Aorta (tissue), 5 donors: Measurements from ENCODE around the gene TMEM232. TPM values are rescaled to one million over a fixed set of nuclear protein-coding genes. Genes with fewer than 3 reads are reported as not detected.

Experiments
- ATAC-seq: fragments of 200-7000 bp; cut with Tn5 transposase; one replicate; pipeline ENCODE4 v1.9.1; 2022; ENCODE audit warnings: moderate library complexity; ENCODE audit not compliant: low FRiP score
- DNase-seq, 2 donors: peaks; one replicate each; pipeline ENCODE4 v3.0.0-alpha.2; 2020
- H3K27ac ChIP-seq, 2 donors: one replicate each; pipeline ENCODE4 v1.5.1; 2013; ENCODE audit warnings: low read length in 2 of 2, mild to moderate bottlenecking in 2 of 2, moderate library complexity in 2 of 2, control low read depth in 1 of 2, inconsistent platforms in 1 of 2, low read depth in 1 of 2
- H3K27me3 ChIP-seq, 2 donors: one replicate each; pipeline ENCODE4 v1.6.1; 2013; ENCODE audit warnings: control low read depth in 1 of 2, low read length in 1 of 2, mild to moderate bottlenecking in 1 of 2, moderate library complexity in 1 of 2; ENCODE audit not compliant: insufficient read depth in 2 of 2, control insufficient read depth in 1 of 2
- H3K36me3 ChIP-seq, 2 donors: one replicate each; pipeline ENCODE4 v1.6.1; 2013; ENCODE audit warnings: control low read depth in 1 of 2, low read length in 1 of 2, mild to moderate bottlenecking in 1 of 2; ENCODE audit not compliant: insufficient read depth in 2 of 2, control insufficient read depth in 1 of 2
- H3K4me1 ChIP-seq, 2 donors: one replicate each; pipeline ENCODE4 v1.6.1; 2013; ENCODE audit warnings: low read length in 2 of 2, control low read depth in 1 of 2, mild to moderate bottlenecking in 1 of 2, moderate library complexity in 1 of 2; ENCODE audit not compliant: insufficient read depth in 2 of 2, control insufficient read depth in 1 of 2
- H3K4me3 ChIP-seq, 2 donors: one replicate each; pipeline ENCODE4 v1.5.1; 2013; ENCODE audit warnings: low read length in 2 of 2, control low read depth in 1 of 2, mild to moderate bottlenecking in 1 of 2
- H3K9me3 ChIP-seq: one replicate; pipeline ENCODE4 v1.6.1; 2013; ENCODE audit warnings: mild to moderate bottlenecking, low read length; ENCODE audit not compliant: control insufficient read depth
- WGBS, 2 donors: extraction: QIAGEN DNeasy Blood & Tissue Kit; methylation state at CpG; one replicate each; pipeline ENCODE4 v1.1.7; 2013; 5-methylcytosine and 5-hydroxymethylcytosine counted together
- intact Hi-C, 2 donors: fragments of 100-400 bp; cut with DNase I; formaldehyde crosslinking; loops; one replicate each; pipeline versions ENCODE4 v1.14.2 to v1.15.0; 2022
- long read RNA-seq, 2 donors: library from polyadenylated mRNA; unstranded; transcript quantifications; one replicate each; pipeline ENCODE4 v2.0.0, GENCODE V29; 2020 to 2021
- polyA plus RNA-seq, 2 donors: library from polyadenylated mRNA; stranded (reverse); fragments of 200-250 nt; gene quantifications; one replicate each; pipeline ENCODE4 v1.2.3, GENCODE V29; 2013
- total RNA-seq, 2 donors: library from RNA; stranded (reverse); fragmentation: NEBNext Ultra II Directional; extraction: Animal tissue kit (Norgen Biotek cat#: 25700); gene quantifications; one replicate each; pipeline ENCODE4 v1.2.1, GENCODE V29; 2021
- donor health status: healthy with polysubstance abuse.
- donor health status: Bipolar disorder and iron deficiency.
- donor health status: DM: no; HTN: no; CAD: no.
- donor health status: DM: no; HTN: no; CAD: no.
- donor health status: DM: yes; HTN: yes; CAD: no.

TMEM232 gene
- total RNA-seq (1 to 10 TPM; 1.7 to 2.5 TPM), polyA plus RNA-seq (1 to 10 TPM; 1.8 to 4.9 TPM)
- long read RNA-seq, donor 1, partial matches to known transcripts = 0 of 2 reads
- long read RNA-seq, donor 1, other reads (novel, unspliced or antisense) = 2 of 2 reads
- long read RNA-seq, donor 2, partial matches to known transcripts = 0 of 2 reads
- long read RNA-seq, donor 2, other reads (novel, unspliced or antisense) = 2 of 2 reads

DNA sequence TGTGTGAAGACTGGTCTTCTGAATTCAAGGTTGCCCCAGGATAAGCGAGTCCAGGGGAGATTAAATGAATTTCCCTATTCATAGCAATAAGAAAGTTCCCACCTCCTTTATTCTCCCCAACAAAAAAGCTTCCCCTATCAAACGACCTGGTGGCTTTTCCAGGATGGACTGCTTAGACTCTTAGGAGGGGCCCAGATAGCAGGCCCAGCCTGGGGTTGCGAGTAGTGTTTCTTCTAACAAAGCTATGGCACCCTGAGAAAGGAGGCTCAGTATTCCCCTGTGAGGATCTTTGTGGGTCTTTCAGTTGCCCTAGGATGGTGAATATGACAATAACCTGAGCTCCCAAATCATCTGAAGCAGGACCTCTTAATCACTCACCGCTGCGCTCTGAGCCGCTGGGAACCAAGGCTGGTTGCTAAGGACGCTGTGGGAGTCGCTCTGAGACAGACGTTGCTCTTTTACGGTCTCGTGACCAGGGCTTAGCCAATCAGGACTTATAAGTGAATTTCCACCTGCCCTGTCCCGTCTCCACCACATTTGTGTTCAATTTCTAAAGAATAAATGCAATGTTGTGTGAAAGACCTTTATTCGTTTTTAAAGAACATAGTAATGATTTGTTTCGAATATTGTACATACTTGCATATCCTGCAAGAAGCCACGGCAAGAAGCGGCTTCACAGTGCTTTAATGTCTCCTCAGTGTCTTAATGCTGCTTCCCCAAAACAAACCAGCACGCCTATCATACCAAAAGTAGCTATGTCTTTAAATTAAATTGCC lies at the start of gene TMEM232:
TMEM232 (minus strand) TSS at position 423 of the 776 bp plus-strand sequence. CDS start 59,319 bp downstream, outside the sequence.
- intact Hi-C loops = no loop called here
- DNase-seq = peak; percentile 79 to 86
- peak; percentile 92 for ATAC-seq
- peaks cover 0 to 2% of the 10 kb centered on the region in 2 donors for H3K4me1 ChIP-seq
- H3K9me3 ChIP-seq = no peaks in the 10 kb centered on the region
- H3K27ac ChIP-seq = no peak within 1 kb of the TSS
- H3K27me3 ChIP-seq = no peaks in the 10 kb centered on the region
- 29 to 39% methylated on average over 17 of the region's 17 CpGs for WGBS, 2 donors
- H3K4me3 ChIP-seq = peak within 1 kb of the TSS; percentile 12 to 20
- H3K36me3 ChIP-seq = no peaks in the 10 kb centered on the region

DNA sequence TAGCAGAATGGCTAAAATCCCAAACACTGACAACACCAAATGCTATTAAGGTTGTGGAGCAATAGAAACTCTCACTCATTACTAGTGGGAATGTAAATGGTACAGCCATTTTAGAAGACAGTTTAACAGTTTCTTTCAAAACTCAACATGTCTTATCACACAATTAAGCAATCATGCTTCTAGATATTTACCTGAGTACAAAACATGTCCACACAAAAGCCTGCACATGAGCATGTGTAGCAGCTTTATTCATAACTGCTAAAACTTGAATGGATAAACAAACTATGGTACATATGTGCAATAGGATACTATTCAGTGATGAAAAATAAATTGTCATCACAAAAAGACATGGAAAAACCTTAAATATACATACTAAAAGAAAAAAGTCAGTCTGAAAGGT lies 43.8 kb upstream of the TMEM232 start:
- no peaks in the 10 kb centered on the region for H3K36me3 ChIP-seq
- no peaks in the 10 kb centered on the region for H3K4me1 ChIP-seq
- H3K27ac ChIP-seq = no peak overlapping the region
- no peaks in the 10 kb centered on the region for H3K27me3 ChIP-seq
- no peak overlapping the region for H3K4me3 ChIP-seq
- no peaks in the 10 kb centered on the region for H3K9me3 ChIP-seq
- ATAC-seq = no peak
- intact Hi-C loops = no loop called here
- no peak for DNase-seq

DNA sequence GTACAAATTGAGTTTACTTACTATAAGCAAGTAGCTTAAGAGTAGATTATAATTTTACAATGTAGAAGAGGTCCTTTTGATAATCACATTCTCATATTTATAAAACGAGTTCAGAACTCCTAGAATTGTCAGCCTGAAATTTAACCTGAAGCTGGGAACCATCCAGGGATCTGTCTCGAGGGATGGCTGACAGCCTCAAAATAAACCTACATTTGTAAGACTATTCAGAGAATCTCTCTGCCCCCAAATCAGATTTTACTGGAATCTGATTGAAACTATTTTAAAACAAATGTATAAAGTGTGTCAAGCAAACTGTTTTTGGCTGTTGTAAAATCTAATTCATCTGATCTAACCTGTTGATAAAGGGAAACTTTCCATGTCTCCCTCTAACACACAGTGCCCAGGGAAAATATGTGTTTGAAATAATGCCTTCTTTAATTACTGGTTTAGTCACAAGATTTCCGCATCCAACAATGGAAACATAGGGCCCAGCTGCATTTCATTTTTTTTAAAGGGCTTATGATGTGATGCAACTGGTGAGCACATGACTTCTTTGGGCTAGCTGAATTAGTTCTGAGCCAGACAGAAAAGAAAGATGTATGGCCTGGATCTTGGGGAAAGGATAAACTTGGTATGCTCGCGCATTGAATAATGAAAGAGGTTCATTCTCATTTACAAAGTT lies 42.7 kb upstream of the TMEM232 start:
- no peaks in the 10 kb centered on the region for H3K9me3 ChIP-seq
- 32 to 41% methylated on average over 5 of the region's 5 CpGs for WGBS, 2 donors
- intact Hi-C loops = no loop called here
- no peak overlapping the region for H3K4me3 ChIP-seq
- no peak overlapping the region for H3K27ac ChIP-seq
- ATAC-seq = no peak
- DNase-seq = no peak
- H3K4me1 ChIP-seq = no peaks in the 10 kb centered on the region
- no peaks in the 10 kb centered on the region for H3K36me3 ChIP-seq
- no peaks in the 10 kb centered on the region for H3K27me3 ChIP-seq

DNA sequence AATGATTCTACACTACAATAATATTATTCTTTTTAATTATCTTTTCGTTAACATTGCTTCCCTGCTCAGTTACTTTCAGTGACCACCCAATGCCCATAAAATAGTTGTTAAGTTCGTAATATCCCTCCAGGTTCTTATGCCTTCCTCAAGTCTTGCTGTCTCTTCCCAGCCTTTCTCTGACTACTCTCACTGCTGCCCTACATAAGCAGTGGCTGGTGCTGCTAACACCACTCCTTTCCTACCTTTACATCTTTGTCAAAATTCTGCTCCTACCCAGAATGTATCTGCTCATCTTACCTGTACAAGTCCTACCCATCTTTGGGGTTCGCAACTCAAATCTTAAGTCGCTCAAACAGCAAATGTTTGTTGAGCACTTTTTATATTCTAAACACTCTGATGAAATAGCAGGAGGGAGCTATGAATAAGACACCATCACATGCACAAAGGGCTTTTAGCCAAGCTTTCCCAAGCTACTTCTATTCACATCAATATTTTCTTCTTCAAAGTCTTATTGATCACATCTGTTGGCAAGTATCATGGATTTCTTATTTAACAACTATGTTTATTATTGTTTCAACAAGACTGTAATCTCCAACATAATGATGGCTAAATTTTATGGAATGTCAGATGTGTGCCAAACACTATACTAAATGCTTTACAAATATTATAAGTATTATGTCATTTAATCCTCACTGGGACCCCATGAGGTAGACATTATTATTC lies 41.8 kb upstream of the TMEM232 start:
- no peak overlapping the region for H3K27ac ChIP-seq
- H3K9me3 ChIP-seq = no peaks in the 10 kb centered on the region
- H3K36me3 ChIP-seq = no peaks in the 10 kb centered on the region
- H3K27me3 ChIP-seq = no peaks in the 10 kb centered on the region
- ATAC-seq (no peak), DNase-seq (no peak)
- no peak overlapping the region for H3K4me3 ChIP-seq
- WGBS, 2 donors = 65 to 68% methylated on average over 4 of the region's 4 CpGs
- intact Hi-C loops = no loop called here
- H3K4me1 ChIP-seq = no peaks in the 10 kb centered on the region

DNA sequence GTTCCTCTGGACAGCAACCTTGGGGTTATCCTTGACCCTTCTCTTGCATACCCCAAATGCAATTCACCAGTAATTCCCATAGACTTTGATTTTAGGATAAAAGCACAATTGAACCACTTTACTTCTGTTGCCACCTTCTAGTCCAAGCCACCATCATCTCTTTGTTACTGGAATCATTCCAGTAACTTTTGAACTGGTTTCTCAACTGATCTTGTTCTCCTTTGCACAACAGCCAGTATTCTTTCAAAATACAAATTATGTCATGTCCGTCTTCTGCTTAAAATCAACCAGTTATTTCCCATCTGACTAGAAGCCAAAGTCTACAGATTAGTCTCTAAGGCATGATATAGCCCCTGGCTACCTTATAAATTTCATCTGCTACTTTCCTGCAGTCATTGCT lies 33.7 kb upstream of the TMEM232 start:
- no peak for DNase-seq
- ATAC-seq = no peak
- no peaks in the 10 kb centered on the region for H3K9me3 ChIP-seq
- H3K4me3 ChIP-seq = no peak overlapping the region
- H3K27me3 ChIP-seq = no peaks in the 10 kb centered on the region
- no peak overlapping the region for H3K27ac ChIP-seq
- H3K4me1 ChIP-seq = no peaks in the 10 kb centered on the region
- 67 to 80% methylated on average over 1 of the region's 1 CpG for WGBS, 2 donors
- H3K36me3 ChIP-seq = peaks cover 2 to 7% of the 10 kb centered on the region in 2 donors
- intact Hi-C loops = no loop called here

DNA sequence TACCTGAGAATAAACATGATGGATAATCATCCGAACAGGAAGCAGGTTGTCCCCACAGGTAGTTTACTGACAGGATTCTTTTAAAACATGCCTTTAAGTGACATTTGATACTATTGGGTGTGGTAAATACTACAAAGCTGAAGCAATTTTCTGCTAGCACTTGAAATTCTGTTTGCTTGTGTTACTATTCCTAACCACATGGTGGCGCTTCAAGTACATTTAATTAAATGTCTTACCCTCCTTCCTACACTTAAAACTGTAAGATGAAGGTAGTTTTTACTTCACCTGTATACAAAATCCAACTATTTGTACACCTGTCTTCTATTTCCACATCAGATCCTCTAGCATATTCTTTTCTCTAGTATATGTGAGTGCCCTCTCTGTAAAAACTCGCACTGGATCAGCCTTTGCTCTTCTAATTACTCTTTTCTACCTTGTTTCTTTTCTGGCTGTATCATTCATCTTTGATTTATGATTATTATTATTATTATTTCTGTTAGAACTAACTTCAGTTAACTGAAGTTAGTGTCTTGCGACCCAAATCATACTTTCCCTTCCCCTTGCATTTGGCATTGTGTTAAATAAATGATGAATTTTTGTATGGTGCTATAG lies 30.8 kb upstream of the TMEM232 start:
- Histone ChIP-seq H3K27me3 (no peaks in the 10 kb centered on the region), H3K4me1 (no peaks in the 10 kb centered on the region), H3K27ac (no peak overlapping the region), H3K9me3 (no peaks in the 10 kb centered on the region), H3K36me3 (peaks cover 2 to 7% of the 10 kb centered on the region in 2 donors), H3K4me3 (no peak overlapping the region)
- 46 to 48% methylated on average over 4 of the region's 4 CpGs for WGBS, 2 donors
- DNase-seq = no peak
- ATAC-seq = no peak
- intact Hi-C loops = loop anchor here (2.0 to 10.0 kb wide), 3 partner anchors 308 to 336 kb away; partner anchors contain the start of gene WDR36 (in 2 of the 2)

DNA sequence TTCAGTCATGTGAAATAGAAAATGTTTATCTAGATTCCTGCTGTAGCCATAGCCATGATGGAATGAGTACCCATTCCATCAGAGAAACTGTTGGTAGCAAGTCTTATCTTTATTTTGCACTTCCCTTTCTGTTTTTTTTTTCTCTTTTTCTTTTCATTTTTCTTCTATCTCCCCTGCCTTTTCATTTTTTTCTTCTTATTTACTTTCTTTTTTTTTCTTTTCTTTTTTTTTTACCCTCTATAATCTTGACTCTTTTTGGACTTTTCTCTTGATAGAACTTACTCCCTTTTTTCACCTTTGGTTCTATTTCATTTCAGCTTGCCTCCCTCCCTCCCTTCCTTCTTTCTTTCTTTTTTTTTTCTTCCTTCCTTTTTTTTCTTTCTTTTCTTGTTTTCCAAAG lies 27.7 kb upstream of the TMEM232 start:
- Histone ChIP-seq H3K27ac (no peak overlapping the region), H3K4me3 (no peak overlapping the region), H3K36me3 (no peaks in the 10 kb centered on the region), H3K27me3 (no peaks in the 10 kb centered on the region), H3K9me3 (no peaks in the 10 kb centered on the region), H3K4me1 (no peaks in the 10 kb centered on the region)
- no peak for ATAC-seq
- intact Hi-C loops = loop anchor here in 1 of 2 donors (10.0 kb wide), 1 partner anchor 311 kb away; no protein-coding TSS in a partner anchor
- DNase-seq = no peak

DNA sequence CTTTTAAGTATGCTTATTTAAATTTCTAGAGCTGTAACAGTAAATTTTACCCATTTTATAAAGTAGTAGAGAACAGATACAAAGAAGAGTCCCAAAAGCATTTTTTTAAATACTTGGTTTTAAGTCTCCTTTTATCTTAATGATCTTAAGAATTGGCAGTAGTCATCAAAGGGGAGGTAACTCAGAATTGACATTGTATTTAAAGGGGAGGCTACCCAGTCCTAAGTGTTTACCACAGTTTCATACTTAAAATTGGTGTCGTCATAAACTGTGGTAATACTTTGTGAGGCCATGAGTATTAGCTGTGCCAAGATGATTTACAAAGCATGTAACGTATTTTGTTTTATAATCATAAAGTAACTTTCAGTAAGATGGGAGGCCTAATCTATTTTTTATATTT lies 27.1 kb upstream of the TMEM232 start:
- H3K27me3 ChIP-seq = no peaks in the 10 kb centered on the region
- no peaks in the 10 kb centered on the region for H3K4me1 ChIP-seq
- no peak for DNase-seq
- 82 to 86% methylated on average over 2 of the region's 2 CpGs for WGBS, 2 donors
- no peak overlapping the region for H3K27ac ChIP-seq
- ATAC-seq = no peak
- H3K9me3 ChIP-seq = no peaks in the 10 kb centered on the region
- H3K36me3 ChIP-seq = no peaks in the 10 kb centered on the region
- H3K4me3 ChIP-seq = no peak overlapping the region
- intact Hi-C loops = loop anchor here in 1 of 2 donors (10.0 kb wide), 1 partner anchor 311 kb away; no protein-coding TSS in a partner anchor
